SK-N-SH treated with all-trans-retinoic acid at 6 μM for 48 hours (cell line): ENCODE results near the gene DAB1.

Experiments used
- ATAC-seq: fragments of 200-7000 bp; cut with Tn5 transposase; 3 replicates; pipeline ENCODE4 v1.9.1; 2020; ENCODE audit warnings: mild to moderate bottlenecking, moderate library complexity
- ARNTL ChIP-seq: fragments of 450-650 bp; formaldehyde crosslinking; IDR thresholded peaks from 2 replicates; pipeline ENCODE4 v1.5.0; 2020; ENCODE audit warnings: low read depth, mild to moderate bottlenecking, moderate library complexity, borderline replicate concordance
- BACH2 ChIP-seq: fragments of 250-450 bp; sonication (Bioruptor Pico); IDR thresholded peaks from 2 replicates; pipeline ENCODE4 v1.9.0; 2021; ENCODE audit warnings: mild to moderate bottlenecking, borderline replicate concordance
- CREB5 ChIP-seq: fragments of 250-450 bp; sonication (Bioruptor Pico); IDR thresholded peaks from 2 replicates; pipeline ENCODE4 v1.5.1; 2020; ENCODE audit warnings: low read depth, mild to moderate bottlenecking, moderate library complexity
- CSRNP3 ChIP-seq: fragments of 250-450 bp; sonication (Bioruptor Pico); IDR thresholded peaks from 2 replicates; pipeline ENCODE4 v1.5.1; 2021; ENCODE audit warnings: mild to moderate bottlenecking, moderate library complexity
- ESRRG ChIP-seq: fragments of 250-450 bp; sonication (Bioruptor Pico); IDR thresholded peaks from 2 replicates; pipeline ENCODE4 v1.6.1; 2021; ENCODE audit warnings: mild to moderate bottlenecking
- GLIS3 ChIP-seq: fragments of 250-450 bp; sonication (Bioruptor Pico); IDR thresholded peaks from 2 replicates; pipeline ENCODE4 v1.5.0; 2020; ENCODE audit warnings: mild to moderate bottlenecking, moderate library complexity
- ISL1 ChIP-seq: fragments of 250-450 bp; sonication (Bioruptor Pico); IDR thresholded peaks from 2 replicates; pipeline ENCODE4 v2.1.2; 2022; ENCODE audit warnings: mild to moderate bottlenecking, moderate library complexity
- OSR1 ChIP-seq: fragments of 250-450 bp; sonication (Bioruptor Pico); IDR thresholded peaks from 2 replicates; pipeline ENCODE4 v1.8.0; 2022; ENCODE audit warnings: moderate library complexity, mild to moderate bottlenecking, inconsistent platforms
- PATZ1 ChIP-seq: fragments of 250-450 bp; sonication (Bioruptor Pico); IDR thresholded peaks from 2 replicates; pipeline ENCODE4 v1.8.0; 2020; ENCODE audit warnings: mild to moderate bottlenecking, moderate library complexity, borderline replicate concordance
- PPARA ChIP-seq: fragments of 250-450 bp; sonication (Bioruptor Pico); IDR thresholded peaks from 2 replicates; pipeline ENCODE4 v1.5.0; 2020; ENCODE audit warnings: mild to moderate bottlenecking, borderline replicate concordance
- RARB ChIP-seq: fragments of 250-450 bp; sonication (Bioruptor Pico); IDR thresholded peaks from 2 replicates; pipeline ENCODE4 v1.8.0; 2021; ENCODE audit warnings: mild to moderate bottlenecking, moderate library complexity
- SNAI2 ChIP-seq: fragments of 250-450 bp; sonication (Bioruptor Pico); IDR thresholded peaks from 2 replicates; pipeline ENCODE4 v1.5.0; 2020; ENCODE audit warnings: mild to moderate bottlenecking, moderate library complexity
- TCF4 ChIP-seq: fragments of 250-450 bp; sonication (Bioruptor Pico); IDR thresholded peaks from 2 replicates; pipeline ENCODE4 v1.8.0; 2021; ENCODE audit warnings: mild to moderate bottlenecking, moderate library complexity, borderline replicate concordance
- TOX ChIP-seq: fragments of 250-450 bp; sonication (Bioruptor Pico); IDR thresholded peaks from 2 replicates; pipeline ENCODE4 v1.8.0; 2021; ENCODE audit warnings: mild to moderate bottlenecking, moderate library complexity, borderline replicate concordance
- TSHZ2 ChIP-seq: fragments of 250-450 bp; sonication (Bioruptor Pico); IDR thresholded peaks from 2 replicates; pipeline ENCODE4 v1.5.0; 2020; ENCODE audit warnings: mild to moderate bottlenecking, moderate library complexity
- ZC3H10 ChIP-seq: fragments of 250-450 bp; sonication (Bioruptor Pico); IDR thresholded peaks from 2 replicates; pipeline ENCODE4 v1.5.1; 2021; ENCODE audit warnings: mild to moderate bottlenecking, moderate library complexity
- ZFP3 ChIP-seq: fragments of 250-450 bp; sonication (Bioruptor Pico); IDR thresholded peaks from 2 replicates; pipeline ENCODE4 v1.5.0; 2020; ENCODE audit warnings: mild to moderate bottlenecking, moderate library complexity
- ZFP30 ChIP-seq: fragments of 450-650 bp; formaldehyde crosslinking; IDR thresholded peaks from 2 replicates; pipeline ENCODE4 v1.5.0; 2022; ENCODE audit warnings: mild to moderate bottlenecking, moderate library complexity
- ZNF565 ChIP-seq: fragments of 450-650 bp; formaldehyde crosslinking; conservative IDR thresholded peaks from 2 replicates; pipeline ENCODE4 v1.5.0; 2020; ENCODE audit warnings: low read depth, mild to moderate bottlenecking, moderate library complexity
- ZNF70 ChIP-seq: fragments of 450-650 bp; formaldehyde crosslinking; IDR thresholded peaks from 2 replicates; pipeline ENCODE4 v1.5.0; 2020; ENCODE audit warnings: mild to moderate bottlenecking, moderate library complexity
- ZNF8 ChIP-seq: fragments of 450-650 bp; formaldehyde crosslinking; IDR thresholded peaks from 2 replicates; pipeline ENCODE4 v1.5.0; 2020; ENCODE audit warnings: mild to moderate bottlenecking, moderate library complexity

Gene DAB1

GRCh38 chr1:56970280-56970679 lies 453.6 kb downstream of the DAB1 start:
- no peak for ATAC-seq
- TF ChIP-seq PATZ1, result no peak
- TF ChIP-seq PPARA, result no peak
- TF ChIP-seq ISL1 (CRISPR knock-in tag), result no peak
- TF ChIP-seq ZC3H10 (CRISPR knock-in tag), result no peak
- no peak for TF ChIP-seq OSR1
- no peak for TF ChIP-seq ZNF70 (CRISPR knock-in tag)
- no peak for TF ChIP-seq ZNF565 (CRISPR knock-in tag)
- no peak for TF ChIP-seq ARNTL
- TF ChIP-seq ESRRG (CRISPR knock-in tag), result no peak
- no peak for TF ChIP-seq CREB5 (CRISPR knock-in tag)
- no peak for TF ChIP-seq BACH2 (CRISPR knock-in tag)
- TF ChIP-seq SNAI2, result no peak
- TF ChIP-seq ZFP3 (CRISPR knock-in tag), result no peak
- no peak for TF ChIP-seq TOX (CRISPR knock-in tag)
- TF ChIP-seq ZFP30 (CRISPR knock-in tag), result no peak
- no peak for TF ChIP-seq RARB (CRISPR knock-in tag)
- no peak for TF ChIP-seq GLIS3
- no peak for TF ChIP-seq ZNF8
- no peak for TF ChIP-seq TCF4 (CRISPR knock-in tag)
- TF ChIP-seq TSHZ2, result no peak

- ATAC-seq, result no peak
- TF ChIP-seq ISL1 (CRISPR knock-in tag), result no peak
- TF ChIP-seq TOX (CRISPR knock-in tag), result no peak
- TF ChIP-seq PATZ1, result no peak
- no peak for TF ChIP-seq RARB (CRISPR knock-in tag)
- TF ChIP-seq CREB5 (CRISPR knock-in tag), result no peak
- no peak for TF ChIP-seq PPARA
- TF ChIP-seq TCF4 (CRISPR knock-in tag), result no peak
- no peak for TF ChIP-seq ZC3H10 (CRISPR knock-in tag)
- TF ChIP-seq ARNTL, result no peak
- no peak for TF ChIP-seq SNAI2
- TF ChIP-seq CSRNP3 (CRISPR knock-in tag), result no peak
- no peak for TF ChIP-seq ESRRG (CRISPR knock-in tag)
- TF ChIP-seq GLIS3, result no peak
- no peak for TF ChIP-seq ZFP30 (CRISPR knock-in tag)
- TF ChIP-seq ZFP3 (CRISPR knock-in tag), result no peak
- no peak for TF ChIP-seq OSR1
These were observed 454.9 kb downstream of the DAB1 start for GRCh38 chr1:56968878-56969495.
